ENCODE results near the gene PRDX2.
"Not testable (repeated sequence)": the region's sequence is repeated elsewhere in the genome, so short reads cannot be mapped to it uniquely, and the experiment has no call there.

PRDX2 gene

GRCh38 chr19:12825254-12826131, 23.9 kb upstream of the PRDX2 start:
- DNase-seq (ENCODE audit: low read depth in 2 of 2) = peak in 1 of 2 donors; percentile 22

DNA sequence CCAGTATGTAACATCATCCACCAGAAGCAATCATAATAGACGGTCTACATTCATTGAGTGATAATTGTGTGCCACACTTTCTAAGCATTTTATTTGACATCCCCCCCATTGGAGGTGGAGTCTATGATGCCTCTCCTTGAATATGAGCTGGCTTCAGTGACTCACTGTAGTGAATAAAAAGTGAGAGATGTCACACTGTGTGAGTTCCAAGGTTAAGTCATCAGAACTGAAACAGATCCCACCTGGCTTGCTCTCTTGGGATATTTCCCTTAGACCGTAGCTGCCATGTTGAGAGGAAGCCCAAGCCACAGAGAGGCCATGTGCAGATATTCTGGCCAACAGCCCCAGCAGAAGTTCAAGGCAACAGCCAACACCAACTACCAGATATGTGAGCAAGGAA, 20.2 kb upstream of the PRDX2 start:
- no peak for DNase-seq (ENCODE audit: low read depth in 2 of 2)

- DNase-seq (ENCODE audit: low read depth in 2 of 2) = not testable (repeated sequence)
These were observed 16.2 kb upstream of the PRDX2 start for GRCh38 chr19:12817810-12818209.

DNA sequence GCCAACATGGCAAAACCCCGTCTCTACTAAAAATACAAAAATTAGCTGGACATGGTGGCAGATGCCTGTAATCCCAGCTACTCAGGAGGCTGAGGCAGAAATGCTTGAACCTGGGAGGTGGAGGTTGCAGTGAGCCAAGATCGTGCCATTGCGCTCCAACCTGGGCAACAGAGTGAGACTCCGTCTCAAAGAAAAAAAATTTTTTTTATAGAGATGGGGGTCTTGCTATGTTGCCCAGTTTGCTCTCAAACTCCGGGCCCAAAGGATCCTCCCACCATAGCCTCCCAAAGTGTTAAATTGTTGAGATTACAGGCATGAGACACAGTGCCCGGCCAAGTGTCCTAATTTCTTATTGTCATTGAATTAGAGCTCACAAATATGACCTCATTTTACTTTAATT, 15.6 kb upstream of the PRDX2 start:
- not testable (repeated sequence) for DNase-seq (ENCODE audit: low read depth in 2 of 2)

DNA sequence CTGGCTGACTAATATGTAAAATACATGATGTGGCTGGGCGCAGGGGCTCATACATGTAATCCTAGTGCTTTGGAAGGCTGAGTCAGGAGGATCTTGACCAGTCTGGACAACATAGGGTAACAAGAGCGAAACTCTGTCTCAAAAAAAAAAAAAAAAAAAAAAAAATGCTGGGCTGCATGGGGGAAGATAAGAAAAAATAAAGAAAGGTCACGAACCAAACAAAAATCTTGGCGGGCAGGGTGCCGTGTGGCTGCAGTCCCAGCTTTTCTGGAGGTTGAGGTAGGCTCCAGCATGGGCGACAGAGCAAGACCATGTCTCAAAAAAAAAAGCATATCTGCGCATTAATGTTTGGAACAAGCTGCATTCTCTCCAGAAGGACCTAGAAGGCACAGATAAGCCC, 13.5 kb upstream of the PRDX2 start:
- DNase-seq (ENCODE audit: low read depth in 2 of 2) = no peak

DNA sequence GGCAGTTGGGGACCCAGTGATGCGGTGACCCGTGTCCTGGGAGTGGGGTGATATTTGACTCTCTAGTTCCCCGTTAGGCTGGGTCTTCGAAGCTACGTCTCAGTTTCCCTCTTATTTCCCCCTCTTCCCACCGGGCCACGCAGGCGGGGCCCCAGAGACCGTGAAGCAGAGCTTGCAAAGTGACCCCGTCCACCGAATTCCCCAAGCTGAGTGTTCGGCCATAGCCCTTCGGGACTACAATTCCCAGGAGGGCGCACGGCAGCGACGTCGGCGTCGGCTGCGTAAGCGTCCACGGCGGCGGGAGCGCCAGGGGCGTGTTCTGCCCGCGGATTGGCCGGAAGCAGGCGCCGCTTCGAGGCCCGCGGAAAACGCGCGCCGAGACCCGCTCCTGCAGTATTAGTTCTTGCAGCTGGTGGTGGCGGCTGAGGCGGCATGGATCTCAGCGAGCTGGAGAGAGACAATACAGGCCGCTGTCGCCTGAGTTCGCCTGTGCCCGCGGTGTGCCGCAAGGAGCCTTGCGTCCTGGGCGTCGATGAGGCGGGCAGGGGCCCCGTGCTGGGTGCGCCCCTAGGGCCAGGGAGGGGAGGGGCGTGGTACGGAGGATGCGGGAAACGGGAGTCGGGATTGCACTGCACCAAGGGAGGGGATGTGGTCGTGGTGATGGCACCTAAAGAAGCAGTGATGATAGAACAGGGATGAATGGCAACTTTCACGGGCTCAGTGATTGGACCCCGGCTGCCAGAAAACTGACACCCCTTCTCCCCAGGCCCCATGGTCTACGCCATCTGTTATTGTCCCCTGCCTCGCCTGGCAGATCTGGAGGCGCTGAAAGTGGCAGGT, 4.9 kb upstream of the PRDX2 start, which contains the start of gene RNASEH2A:
Gene RNASEH2A (plus strand): TSS at position 343 of the 840 bp plus-strand sequence. CDS start 90 bp downstream, at position 433.
- peak; percentile 81 to 89 for DNase-seq (ENCODE audit: low read depth in 2 of 2)

GRCh38 chr19:12804051-12804450, 2.5 kb upstream of the PRDX2 start:
- no peak for DNase-seq (ENCODE audit: low read depth in 2 of 2)

DNA sequence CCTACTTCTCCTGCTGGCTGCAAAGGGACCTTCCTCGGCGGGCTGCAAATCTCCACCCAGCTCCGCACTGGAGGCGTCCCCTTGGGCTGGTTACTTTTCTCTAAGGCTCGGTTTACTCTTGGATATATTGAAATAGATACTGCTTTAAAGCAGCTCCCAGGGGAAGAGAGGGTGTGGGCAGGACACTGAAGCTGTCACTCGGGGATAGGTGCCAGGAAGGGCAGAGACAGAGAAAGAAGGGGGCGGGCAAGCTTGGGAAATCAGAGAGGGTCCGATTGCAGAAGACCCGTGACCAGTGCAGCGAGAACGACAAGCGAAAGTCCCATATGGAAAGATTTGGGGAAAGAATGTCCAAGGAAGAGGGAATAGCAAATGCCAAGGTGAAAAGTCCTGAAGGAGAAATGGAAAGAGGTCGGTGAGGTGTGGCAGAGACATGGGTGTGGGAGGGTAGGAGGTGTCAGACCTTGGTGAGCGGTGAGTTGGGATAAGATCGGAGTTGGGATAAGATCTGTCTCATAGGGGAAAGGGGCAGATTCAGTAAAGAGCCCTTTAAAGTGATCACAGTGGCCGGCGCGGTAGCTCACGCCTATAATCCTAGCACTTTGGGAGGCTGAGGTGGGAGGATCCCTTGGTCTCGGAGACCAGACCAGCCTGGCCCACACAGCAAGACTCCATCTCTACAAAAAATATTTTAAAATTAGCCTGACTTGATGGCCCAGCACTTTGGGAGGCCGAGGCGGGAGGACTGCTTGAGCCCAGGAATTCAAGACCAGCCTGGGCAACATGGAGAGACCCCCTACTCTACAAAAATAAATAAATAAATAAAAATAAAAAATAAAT, 887 bp upstream of the PRDX2 start:
- no peak for DNase-seq (ENCODE audit: low read depth in 2 of 2)

DNA sequence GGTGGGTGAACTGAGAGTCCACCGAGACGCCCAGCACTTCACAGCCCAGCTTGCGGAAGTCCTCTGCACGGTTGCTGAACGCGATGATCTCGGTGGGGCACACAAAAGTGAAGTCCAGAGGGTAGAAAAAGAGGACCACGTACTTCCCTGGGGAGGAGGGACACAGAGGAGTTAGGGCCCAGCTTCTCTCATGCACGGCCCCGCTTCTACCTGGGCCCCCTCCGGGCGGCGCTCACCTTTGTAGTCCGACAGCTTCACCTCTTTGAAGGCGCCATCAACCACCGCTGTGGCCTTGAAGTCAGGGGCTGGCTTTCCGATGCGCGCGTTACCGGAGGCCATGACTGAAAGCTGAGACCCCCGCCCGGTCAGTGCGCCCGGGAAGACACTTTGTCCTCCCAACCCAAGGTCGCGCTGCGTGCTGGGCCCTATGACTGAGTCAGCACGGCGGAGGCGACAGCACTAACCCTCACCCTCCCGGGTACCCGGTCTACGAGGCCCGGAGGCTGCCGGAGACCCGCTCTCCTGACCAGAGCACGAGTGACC, 606 bp downstream of the PRDX2 start:
- DNase-seq (ENCODE audit: low read depth in 2 of 2) = no peak

- DNase-seq (ENCODE audit: low read depth in 2 of 2) = no peak
These were observed 1.2 kb downstream of the PRDX2 start for GRCh38 chr19:12800466-12800770.

DNA sequence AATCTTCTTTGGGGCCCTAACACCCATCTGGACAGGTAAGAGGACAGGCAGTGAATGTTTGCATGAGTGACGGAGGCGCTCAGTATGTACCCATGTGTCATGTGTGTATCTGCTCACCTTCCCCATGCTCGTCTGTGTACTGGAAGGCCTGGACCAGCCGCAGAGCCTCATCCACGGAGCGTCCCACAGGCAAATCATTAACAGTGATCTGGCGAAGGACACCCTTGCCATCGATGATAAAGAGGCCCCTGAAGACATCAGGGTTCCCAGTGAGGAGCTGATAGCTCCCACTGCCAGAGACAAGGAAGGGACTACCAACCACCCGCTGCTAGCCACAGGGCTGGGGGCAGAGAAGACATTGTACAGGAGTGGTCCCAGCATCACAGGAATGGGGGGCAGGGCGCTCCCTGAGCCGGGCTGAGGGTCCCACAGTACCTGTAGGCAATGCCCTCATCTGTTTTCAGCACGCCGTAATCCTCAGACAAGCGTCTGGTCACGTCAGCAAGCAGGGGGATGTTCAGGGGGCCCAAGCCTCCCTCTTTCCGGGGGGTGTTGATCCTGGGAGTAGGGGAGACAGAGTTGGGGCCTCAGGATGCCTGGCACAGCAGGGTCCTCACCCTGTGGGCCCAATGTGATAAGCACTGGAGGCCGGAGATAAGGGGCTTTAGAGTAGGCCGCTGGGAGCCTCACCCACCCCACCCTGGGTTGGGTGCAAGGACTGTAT, 1.7 kb downstream of the PRDX2 start:
- DNase-seq (ENCODE audit: low read depth in 2 of 2) = no peak

- DNase-seq (ENCODE audit: low read depth in 2 of 2) = not testable (repeated sequence)
These were observed 4.0 kb downstream of the PRDX2 start for GRCh38 chr19:12797607-12798006.

GRCh38 chr19:12797141-12797587, 4.4 kb downstream of the PRDX2 start:
- no peak for DNase-seq (ENCODE audit: low read depth in 2 of 2)

DNA sequence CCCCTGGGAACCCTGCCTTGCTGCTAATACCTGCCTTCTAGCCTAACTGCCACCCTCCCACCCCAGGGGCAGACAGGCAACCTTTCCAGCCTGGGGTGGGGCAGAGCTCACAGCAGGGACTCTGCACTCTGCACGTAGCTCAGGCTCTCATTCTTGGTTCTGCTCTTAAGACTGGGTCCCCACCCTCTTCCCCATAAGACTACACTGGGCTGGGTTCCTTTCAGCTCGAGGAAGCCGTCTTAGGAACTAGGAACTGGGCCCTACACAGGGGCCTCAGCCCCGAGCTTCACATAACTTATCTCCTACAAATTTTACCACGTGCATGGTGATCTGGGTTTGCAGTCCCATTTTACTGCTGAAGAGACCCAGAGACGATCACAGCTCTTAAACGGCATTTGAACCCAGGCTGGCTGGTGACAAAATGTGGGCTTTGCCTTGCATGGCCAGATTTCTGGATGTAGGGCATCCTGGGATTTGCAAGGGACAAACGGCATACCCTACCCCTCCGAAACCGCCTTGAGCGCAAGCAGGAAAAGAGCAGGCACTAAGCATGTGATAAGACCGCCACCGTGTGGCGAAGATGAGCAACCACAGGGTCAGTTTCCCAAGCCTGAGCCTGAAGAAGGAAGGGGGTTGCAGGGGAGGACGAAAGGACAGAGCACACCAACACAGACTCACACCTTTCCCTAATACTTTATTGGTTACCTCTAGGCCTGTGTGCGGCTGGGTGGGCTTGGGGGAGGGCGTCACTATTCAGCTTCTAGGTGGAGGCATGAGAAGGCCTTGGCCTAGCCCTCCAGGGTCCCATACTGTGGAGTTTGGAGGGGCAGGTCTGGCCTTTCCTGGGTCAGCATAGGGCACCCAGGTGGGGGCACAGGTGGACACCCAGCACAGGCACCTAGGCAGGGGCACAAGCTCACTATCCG, 5.2 kb downstream of the PRDX2 start:
- peak; percentile 63 to 70 for DNase-seq (ENCODE audit: low read depth in 2 of 2)

DNA sequence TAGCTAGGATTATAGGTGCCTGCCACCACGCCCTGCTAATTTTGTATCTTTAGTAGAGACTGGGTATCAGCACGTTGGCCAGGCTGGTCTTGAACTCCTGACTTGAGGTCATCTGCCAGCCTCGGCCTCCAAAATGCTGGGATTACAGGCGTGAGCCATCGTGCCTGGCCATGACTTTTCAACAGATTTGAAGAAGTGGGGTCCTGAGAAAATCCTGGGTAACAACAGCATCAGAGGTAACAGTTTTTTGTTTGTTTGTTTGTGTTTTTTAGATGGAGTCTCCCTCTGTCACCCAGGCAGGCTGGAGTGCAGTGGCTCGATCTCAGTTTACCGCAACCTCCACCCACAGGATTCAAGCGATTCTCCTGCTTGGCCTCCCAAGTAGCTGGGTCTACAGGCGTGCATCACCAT, 6.6 kb downstream of the PRDX2 start:
- DNase-seq (ENCODE audit: low read depth in 2 of 2) = no peak

- DNase-seq (ENCODE audit: low read depth in 2 of 2) = no peak
These were observed 7.2 kb downstream of the PRDX2 start for GRCh38 chr19:12794196-12794941.

DNA sequence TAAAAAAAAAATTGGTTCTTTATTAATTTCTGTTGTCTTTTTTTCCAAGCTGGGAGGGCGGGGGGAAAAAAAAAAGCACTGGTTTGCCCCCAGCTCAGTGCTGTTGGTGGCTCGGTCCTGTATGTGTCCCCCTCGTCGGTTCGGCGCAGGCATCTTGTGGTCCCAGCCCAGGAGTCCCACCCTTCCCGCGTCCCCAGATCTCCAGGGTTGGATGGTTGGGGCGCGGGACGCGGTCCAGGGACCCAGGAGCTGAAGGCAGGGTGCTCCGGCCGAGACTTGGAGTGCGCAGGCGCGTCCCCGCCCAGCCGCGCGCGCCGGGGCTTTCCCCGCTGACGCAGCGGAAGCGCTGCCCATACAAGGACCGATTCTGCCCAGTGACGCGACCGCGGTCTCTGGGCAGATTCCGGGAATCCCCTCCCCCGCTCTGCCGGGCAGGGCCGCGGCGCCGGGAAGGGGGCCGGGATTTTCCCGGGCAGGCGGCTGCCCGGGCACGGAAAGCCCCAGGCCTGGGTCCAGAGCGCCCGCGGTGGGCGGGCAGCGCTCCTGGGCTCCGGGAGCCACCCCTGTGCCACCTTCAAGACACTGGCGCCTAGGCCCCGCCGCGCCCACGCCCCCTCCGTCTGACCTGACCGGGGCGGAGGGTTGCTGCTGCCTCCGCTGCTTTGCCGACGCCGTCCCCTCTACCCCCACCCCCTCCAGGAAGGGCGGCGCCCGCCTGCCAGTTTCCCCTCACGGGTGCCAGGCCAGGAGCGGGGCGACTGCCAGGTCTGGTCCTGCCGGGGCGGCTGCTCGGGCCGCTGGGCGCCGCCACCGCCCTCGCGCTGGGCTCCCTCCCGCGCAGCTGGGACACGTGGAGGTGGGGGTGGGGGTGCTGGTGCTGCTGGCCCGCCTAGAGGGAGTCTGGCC, 8.1 kb downstream of the PRDX2 start:
- DNase-seq (ENCODE audit: low read depth in 2 of 2) = peak; percentile 86 to 87

DNA sequence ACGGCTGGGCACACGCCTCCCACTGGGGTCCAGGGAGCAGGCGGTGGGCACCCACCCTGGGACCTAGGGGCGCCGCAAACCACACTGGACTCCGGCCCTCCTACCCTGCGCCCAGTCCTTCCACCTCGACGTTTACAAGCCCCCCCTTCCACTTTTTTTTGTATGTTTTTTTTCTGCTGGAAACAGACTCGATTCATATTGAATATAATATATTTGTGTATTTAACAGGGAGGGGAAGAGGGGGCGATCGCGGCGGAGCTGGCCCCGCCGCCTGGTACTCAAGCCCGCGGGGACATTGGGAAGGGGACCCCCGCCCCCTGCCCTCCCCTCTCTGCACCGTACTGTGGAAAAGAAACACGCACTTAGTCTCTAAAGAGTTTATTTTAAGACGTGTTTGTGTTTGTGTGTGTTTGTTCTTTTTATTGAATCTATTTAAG, 8.7 kb downstream of the PRDX2 start:
- no peak for DNase-seq (ENCODE audit: low read depth in 2 of 2)

All from stimulated activated CD4-positive, alpha-beta T cell treated with anti-CD3 and anti-CD28 coated beads, Interleukin-15, amount 100 ng/mL, for 48 hours (primary cell).